HEK293 (cell line): ENCODE results near the gene KCNK2.

ENCODE experiments used
- CTCF ChIA-PET: fragments of 350-600 bp; formaldehyde crosslinking; extraction: SDS; loops from one replicate; lab custom pipeline; 2021; ENCODE audit warnings: antibody characterized with exemption; lab: Yijun Ruan, JAX
- POLR2A ChIA-PET: fragments of 300-600 bp; formaldehyde crosslinking; extraction: SDS; loops from one replicate; lab custom pipeline; 2020; ENCODE audit warnings: antibody characterized with exemption, inconsistent platforms; lab: Yijun Ruan, JAX
- H3K27ac ChIP-seq: fragments of 200-500 bp; sonication (Bioruptor generic); 2 replicates; pipeline ENCODE4 v1.5.1; 2014; ENCODE audit warnings: low read depth, low read length, control low read depth, inconsistent platforms; ENCODE audit errors: extremely low read depth
- H3K36me3 ChIP-seq, 2 experiments: fragments of 200-500 bp in 1 of 2; sonication (Bioruptor generic) in 1 of 2; 1 replicate in 1 of 2; 2 replicates in 1 of 2; pipeline ENCODE4 v1.5.1; 2014 to 2017; ENCODE audit warnings: inconsistent platforms in 2 of 2, low read length in 2 of 2; ENCODE audit not compliant: control insufficient read depth in 2 of 2, insufficient read depth in 1 of 2
- H3K4me1 ChIP-seq: fragments of 200-500 bp; sonication (Bioruptor generic); 2 replicates; pipeline ENCODE4 v1.5.1; 2014; ENCODE audit warnings: mild to moderate bottlenecking, low read length, inconsistent platforms; ENCODE audit not compliant: control insufficient read depth, insufficient read depth
- H3K4me3 ChIP-seq: 2 replicates; pipeline ENCODE4 v1.5.1; 2011; ENCODE audit warnings: low read depth, mild to moderate bottlenecking, control low read depth, low read length, moderate library complexity
- H3K9me3 ChIP-seq: fragments of 200-500 bp; sonication (Bioruptor generic); 2 replicates; pipeline ENCODE4 v1.5.1; 2014; ENCODE audit warnings: low read depth, low read length, inconsistent platforms; ENCODE audit not compliant: control insufficient read depth, insufficient read depth
- ATF2 ChIP-seq: fragments of 450-650 bp; formaldehyde crosslinking; IDR thresholded peaks from 2 replicates; pipeline ENCODE4 v1.5.1; 2016; ENCODE audit warnings: missing biosample characterization, missing genetic modification characterization, low read depth
- BCL6B ChIP-seq: fragments of 450-650 bp; formaldehyde crosslinking; IDR thresholded peaks from 2 replicates; pipeline ENCODE4 v1.5.1; 2017; ENCODE audit warnings: missing biosample characterization, missing genetic modification characterization
- CTCF ChIP-seq: fragments of 450-650 bp; formaldehyde crosslinking; IDR thresholded peaks from 2 replicates; pipeline ENCODE4 v1.5.1; 2016; ENCODE audit warnings: missing biosample characterization, missing genetic modification characterization
- ELK4 ChIP-seq: IDR thresholded peaks from 2 replicates; pipeline ENCODE4 v1.6.1; 2011; ENCODE audit warnings: mild to moderate bottlenecking, low read depth, low read length, borderline replicate concordance
- HOXD13 ChIP-seq: sonication (generic); formaldehyde crosslinking; IDR thresholded peaks from 2 replicates; pipeline ENCODE4 v1.8.0; 2022; ENCODE audit warnings: missing genetic modification reagents, borderline replicate concordance
- KLF1 ChIP-seq: fragments of 450-650 bp; formaldehyde crosslinking; IDR thresholded peaks from 2 replicates; pipeline ENCODE4 v1.5.1; 2016; ENCODE audit warnings: missing biosample characterization, missing genetic modification characterization
- SP3 ChIP-seq: fragments of 450-650 bp; formaldehyde crosslinking; IDR thresholded peaks from 2 replicates; pipeline ENCODE4 v1.5.1; 2016; ENCODE audit warnings: missing biosample characterization, missing genetic modification characterization
- ZBTB7A ChIP-seq: fragments of 450-650 bp; formaldehyde crosslinking; IDR thresholded peaks from 2 replicates; pipeline ENCODE4 v1.5.1; 2016; ENCODE audit warnings: low read depth, missing biosample characterization, missing genetic modification characterization
- ZNF146 ChIP-seq: fragments of 450-650 bp; formaldehyde crosslinking; IDR thresholded peaks from 2 replicates; pipeline ENCODE4 v1.5.1; 2016; ENCODE audit warnings: missing biosample characterization, missing genetic modification characterization
- ZNF19 ChIP-seq: fragments of 450-650 bp; formaldehyde crosslinking; IDR thresholded peaks from 2 replicates; pipeline ENCODE4; 2016; ENCODE audit warnings: missing biosample characterization, missing genetic modification characterization, low read depth
- ZNF274 ChIP-seq, 2 experiments: fragments of 200-500 bp in 1 of 2; fragments of 450-650 bp in 1 of 2; sonication (Bioruptor generic) in 1 of 2; formaldehyde crosslinking in 1 of 2; IDR thresholded peaks; 2 replicates each; pipeline versions ENCODE4 v1.5.1 to v1.6.1; 2014 to 2016; ENCODE audit warnings: borderline replicate concordance in 1 of 2, inconsistent platforms in 1 of 2, low read length in 1 of 2, missing biosample characterization in 1 of 2, missing genetic modification characterization in 1 of 2
- ZNF37A ChIP-seq: fragments of 450-650 bp; IDR thresholded peaks from 2 replicates; pipeline ENCODE4 v1.5.1; 2018; ENCODE audit warnings: missing biosample characterization, missing genetic modification characterization
- ZNF560 ChIP-seq: fragments of 450-650 bp; formaldehyde crosslinking; IDR thresholded peaks from 2 replicates; pipeline ENCODE4 v1.5.1; 2017; ENCODE audit warnings: missing biosample characterization, missing genetic modification characterization, borderline replicate concordance
- ZNF596 ChIP-seq: fragments of 450-650 bp; IDR thresholded peaks from 2 replicates; pipeline ENCODE4 v1.5.0; 2018; ENCODE audit warnings: missing biosample characterization, mild to moderate bottlenecking, missing genetic modification characterization, moderate library complexity
- ZNF768 ChIP-seq: fragments of 450-650 bp; formaldehyde crosslinking; IDR thresholded peaks from 2 replicates; pipeline ENCODE4 v1.5.1; 2018; ENCODE audit warnings: missing biosample characterization, mild to moderate bottlenecking, missing genetic modification characterization
- ZSCAN30 ChIP-seq: fragments of 450-650 bp; IDR thresholded peaks from 2 replicates; pipeline ENCODE4 v1.5.1; 2018; ENCODE audit warnings: missing biosample characterization, mild to moderate bottlenecking, missing genetic modification characterization, moderate library complexity
- ZSCAN4 ChIP-seq: fragments of 450-650 bp; formaldehyde crosslinking; IDR thresholded peaks from 2 replicates; pipeline ENCODE4 v1.5.1; 2017; ENCODE audit warnings: missing biosample characterization, missing genetic modification characterization

The KCNK2 gene

GRCh38 chr1:215043401-215043800 lies 39.1 kb upstream of the KCNK2 start:
- POLR2A ChIA-PET, result no interaction called here
- TF ChIP-seq ZNF146 (tag by site-specific recombination) (peak; percentile 11; the same call in 1 of the 2 replicates), HOXD13 (no peak)
- no peaks in the 10 kb centered on the region for H3K4me1 ChIP-seq
- H3K4me3 ChIP-seq, result no peak overlapping the region
- no peaks in the 10 kb centered on the region for H3K36me3 ChIP-seq
- no peaks in the 10 kb centered on the region for H3K9me3 ChIP-seq
- no peak overlapping the region for H3K27ac ChIP-seq
- CTCF ChIA-PET, result no interaction called here

- Histone ChIP-seq H3K4me1 (no peaks in the 10 kb centered on the region), H3K9me3 (no peaks in the 10 kb centered on the region), H3K4me3 (no peak overlapping the region)
- TF ChIP-seq ZNF274 (IDR thresholded peaks at IDR 0.05; ENCODE audit: low read length) (no peak), ZNF274 (tag by site-specific recombination; IDR thresholded peaks at IDR 0.05; ENCODE audit: borderline replicate concordance) (no peak), CTCF (tag by site-specific recombination) (no peak), ZNF19 (tag by site-specific recombination) (no peak), ZNF560 (tag by site-specific recombination) (no peak), ZNF596 (tag by site-specific recombination) (no peak), ATF2 (tag by site-specific recombination) (no peak), ZNF37A (tag by site-specific recombination) (no peak), ZNF768 (tag by site-specific recombination) (no peak), ZSCAN4 (tag by site-specific recombination) (no peak), KLF1 (no peak), ZSCAN30 (tag by site-specific recombination) (no peak), ELK4 (no peak), BCL6B (tag by site-specific recombination) (no peak), ZNF146 (tag by site-specific recombination) (no peak), SP3 (no peak), ZBTB7A (tag by site-specific recombination) (no peak)
- TF ChIP-seq, all 188 proteins: peak for 0
- ChIA-PET CTCF (no interaction called here), POLR2A (no interaction called here)
- Histone ChIP-seq H3K27ac (no peak overlapping the region), H3K36me3 (no peaks in the 10 kb centered on the region)
Observed at GRCh38 chr1:215044151-215044550, 38.4 kb upstream of the KCNK2 start.
